GM19328 (cell line): ENCODE results near the gene ARPP21.

Source experiments
- ATAC-seq: cut with Tn5 transposase; IDR thresholded peaks from one replicate; pipeline ENCODE4 v1.9.1; 2021; ENCODE audit warnings: mild to moderate bottlenecking, moderate library complexity; ENCODE audit not compliant: unreplicated experiment

ARPP21 gene

DNA sequence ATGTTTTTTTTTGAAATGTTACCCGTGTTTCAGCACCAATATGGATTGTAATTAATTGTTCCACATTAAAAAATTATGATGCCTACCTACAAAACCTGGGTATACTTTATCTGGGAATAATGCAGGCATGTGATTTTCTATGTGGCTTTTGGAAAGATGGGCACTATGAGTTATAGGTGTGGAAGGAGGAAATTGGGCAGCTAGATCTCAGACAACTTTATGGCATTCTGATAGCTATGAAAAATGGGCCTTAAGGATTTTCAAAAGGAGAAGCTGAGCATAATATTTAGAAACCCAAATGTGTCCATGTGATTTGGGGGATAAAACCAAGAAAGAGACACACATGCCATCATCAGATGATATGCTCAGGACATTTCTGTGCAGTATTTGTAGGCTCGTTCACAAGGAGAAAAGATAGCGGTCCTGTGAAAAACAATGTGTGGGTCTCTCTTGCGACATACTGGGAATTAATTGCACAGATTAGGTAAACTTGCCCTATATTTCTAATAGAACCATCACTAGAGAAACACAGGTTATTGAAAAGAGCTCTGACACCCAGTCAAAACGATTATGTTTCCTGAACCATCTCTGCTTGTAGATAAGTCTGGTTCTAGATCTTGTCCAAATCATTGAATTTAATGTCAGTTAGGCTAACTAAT lies 35.3 kb downstream of the ARPP21 start:
- ATAC-seq: no peak

GRCh38 chr3:35675206-35675605 lies 35.9 kb downstream of the ARPP21 start:
- no peak for ATAC-seq

DNA sequence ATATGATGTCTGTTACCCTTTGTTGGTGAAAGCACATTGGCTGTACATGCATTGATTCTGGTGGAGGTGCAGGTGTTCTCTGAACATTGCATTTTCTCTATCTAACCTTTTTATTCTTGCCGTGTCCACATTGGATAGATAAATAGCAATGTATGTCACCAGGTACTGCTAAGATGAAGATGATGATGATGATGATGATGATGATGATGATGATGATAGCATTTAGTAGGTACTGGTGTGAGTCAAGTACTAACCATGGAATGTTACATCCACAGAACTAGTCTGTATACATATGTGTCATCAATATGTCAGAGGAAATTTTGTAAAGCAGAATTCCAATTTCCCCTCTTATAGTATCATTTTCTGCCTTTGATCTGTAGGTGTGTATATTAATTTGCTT lies 36.3 kb downstream of the ARPP21 start:
- no peak for ATAC-seq

DNA sequence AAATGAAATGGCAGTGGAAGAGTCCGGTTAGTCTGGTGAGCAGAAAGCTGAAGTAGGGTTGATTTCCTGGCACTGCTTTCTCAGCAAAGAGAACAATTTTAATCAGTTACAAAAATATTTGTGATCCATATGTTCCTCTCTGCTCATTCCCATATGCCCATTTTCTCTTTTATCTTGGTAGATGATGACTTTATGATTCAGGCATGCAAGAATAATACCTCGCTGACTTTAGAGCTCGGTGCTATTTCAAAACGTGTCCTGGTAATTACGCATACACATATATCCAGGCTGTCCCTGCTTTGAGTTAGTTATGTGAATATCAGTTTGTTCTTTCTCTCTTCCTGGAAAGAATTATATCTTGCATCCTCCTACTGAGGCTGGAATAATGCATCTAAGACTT lies 38.5 kb downstream of the ARPP21 start:
- ATAC-seq: no peak

DNA sequence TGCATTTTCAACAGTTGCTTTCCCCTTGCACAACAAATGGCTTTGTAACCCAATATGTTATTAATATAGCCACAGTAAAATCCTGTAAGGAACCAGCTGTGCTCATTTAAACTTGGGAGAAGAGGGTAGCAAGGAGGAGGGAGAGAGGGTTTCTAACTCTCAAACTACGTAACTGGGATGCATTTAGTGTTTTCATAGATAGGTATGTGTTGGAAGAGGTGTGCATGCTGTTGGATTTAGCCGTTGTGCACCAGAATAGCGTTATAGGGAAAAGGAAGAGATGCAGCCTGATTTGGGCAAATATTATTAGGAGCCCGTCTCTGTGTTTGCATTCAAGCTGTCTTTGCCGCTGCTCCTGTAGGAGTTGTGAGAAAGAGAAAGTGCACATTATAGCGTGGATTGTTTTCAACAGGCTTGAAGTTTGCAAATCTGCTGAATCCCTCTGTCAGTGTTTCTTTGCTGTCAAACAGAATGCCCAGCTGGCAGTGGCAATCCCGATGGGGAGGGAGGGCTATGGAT lies 39.4 kb downstream of the ARPP21 start:
- no peak for ATAC-seq

- ATAC-seq: no peak
Measured at GRCh38 chr3:35679409-35680080, 40.2 kb downstream of the ARPP21 start.

DNA sequence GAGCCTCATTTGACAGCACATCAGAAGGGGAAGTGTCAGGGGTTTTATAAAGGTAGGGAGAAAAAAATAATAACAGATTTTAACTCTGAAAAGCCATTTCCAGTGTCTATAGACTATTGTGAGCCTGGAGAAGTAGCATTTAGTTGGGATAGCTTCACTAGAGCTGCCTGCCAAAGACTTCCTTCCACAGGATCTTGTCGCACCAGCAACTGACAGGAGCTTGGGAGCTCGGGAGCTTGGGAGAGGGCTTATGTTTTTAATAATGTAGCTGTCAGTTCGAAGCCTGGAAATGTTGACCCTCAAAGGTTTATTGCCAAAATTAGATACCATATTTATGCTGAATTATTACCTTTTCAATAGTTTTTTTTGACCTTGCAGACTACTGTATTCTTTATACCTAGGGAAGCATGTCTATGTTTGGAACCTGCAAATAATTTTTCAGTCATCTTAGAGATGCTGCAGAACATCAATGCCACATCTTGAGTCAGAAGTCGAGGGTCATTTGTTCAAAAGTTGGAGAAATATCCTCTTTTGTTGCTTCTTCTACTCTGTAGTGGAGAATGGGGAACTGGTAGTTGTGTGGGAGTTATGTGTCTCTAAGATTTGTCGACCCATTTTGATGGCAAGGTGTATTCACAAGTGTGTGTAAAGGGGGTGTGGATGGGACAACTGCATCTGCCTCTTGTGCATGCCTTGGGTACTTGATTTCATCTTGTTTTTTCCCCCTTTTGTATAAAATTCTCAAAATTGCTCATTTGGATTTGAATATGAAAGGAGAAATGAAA lies 41.7 kb downstream of the ARPP21 start:
- no peak for ATAC-seq

- no peak for ATAC-seq
Measured at GRCh38 chr3:35685153-35685552, 45.8 kb downstream of the ARPP21 start.

GRCh38 chr3:35688826-35689225 lies 49.5 kb downstream of the ARPP21 start:
- no peak for ATAC-seq

DNA sequence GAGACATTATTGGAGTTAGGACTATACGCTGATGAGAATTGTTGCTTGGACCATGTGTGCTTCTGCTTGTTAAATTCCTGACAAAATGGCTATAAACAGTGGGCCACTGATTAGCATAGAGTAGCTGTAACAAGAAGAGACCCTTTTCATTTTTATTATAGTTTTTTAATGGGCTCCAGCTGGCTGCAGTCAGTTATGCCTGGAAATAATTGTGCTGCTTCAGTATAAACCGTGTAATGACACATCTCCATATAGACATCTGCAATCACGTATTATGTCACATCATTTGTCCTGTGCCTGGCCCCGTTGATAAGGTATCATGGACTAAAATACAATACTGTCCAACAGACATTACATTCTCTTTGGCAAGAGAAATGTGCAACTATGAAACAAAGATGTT lies 50.9 kb downstream of the ARPP21 start:
- ATAC-seq: no peak

DNA sequence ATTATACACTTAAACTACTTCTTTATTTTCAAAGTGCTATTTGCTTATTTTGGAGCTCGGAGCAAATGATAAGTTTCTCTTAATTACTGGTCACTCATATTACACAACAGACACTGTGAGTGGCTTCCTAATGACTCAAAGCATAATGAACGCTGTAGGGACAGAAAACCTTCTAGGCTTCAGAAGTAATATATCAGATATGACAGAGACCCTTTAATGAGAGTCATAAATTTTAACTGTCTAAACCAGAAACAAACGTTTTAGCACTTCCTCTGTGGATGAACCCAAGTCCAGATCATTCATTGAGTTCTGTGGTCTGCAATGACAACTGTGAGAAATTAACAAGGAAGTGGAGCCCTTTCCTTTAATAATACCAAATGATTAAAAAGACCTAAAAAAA lies 66.6 kb downstream of the ARPP21 start:
- no peak for ATAC-seq

- no peak for ATAC-seq
Measured at GRCh38 chr3:35707904-35708303, 68.6 kb downstream of the ARPP21 start.

GRCh38 chr3:35708394-35709271 lies 69.3 kb downstream of the ARPP21 start:
- ATAC-seq: no peak

DNA sequence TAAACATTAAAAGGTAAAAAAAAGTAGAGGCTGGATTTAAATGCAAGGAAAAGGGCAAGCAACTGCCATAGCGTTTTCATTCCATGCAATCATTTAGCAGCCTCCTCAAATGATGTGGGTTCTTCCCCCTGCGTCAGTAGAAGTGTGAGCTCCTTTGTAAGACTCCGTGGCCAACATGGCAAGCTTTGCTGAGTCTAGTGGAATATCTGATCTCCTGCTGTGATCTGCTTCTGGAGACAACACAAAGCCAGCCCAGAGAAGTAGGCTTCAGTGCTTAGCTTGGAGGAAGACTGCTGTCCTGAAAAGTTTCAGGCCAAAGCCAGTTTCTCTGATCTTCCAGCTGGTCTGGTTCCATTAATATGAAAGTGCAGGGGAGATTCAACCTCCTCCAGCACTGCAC lies 70.4 kb downstream of the ARPP21 start:
- ATAC-seq: no peak

DNA sequence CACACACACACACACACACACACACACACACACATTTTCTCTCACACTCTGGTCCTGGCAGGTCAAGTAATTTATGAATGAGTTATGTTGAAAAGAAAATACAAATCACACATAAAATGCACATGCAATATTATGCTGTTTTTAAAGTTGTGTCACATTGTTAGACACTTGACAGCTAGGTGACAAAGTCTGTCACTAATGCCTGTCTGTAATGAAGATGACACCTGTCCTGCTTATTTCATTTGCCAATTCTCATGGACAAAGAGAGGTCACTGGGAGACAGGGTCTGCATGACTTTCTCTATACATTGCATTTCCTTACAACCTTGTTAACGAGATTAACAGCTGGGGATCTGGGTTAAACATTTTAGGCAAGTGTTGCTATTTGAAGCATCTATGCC lies 71.2 kb downstream of the ARPP21 start:
- ATAC-seq: no peak

- no peak for ATAC-seq
Measured at GRCh38 chr3:35718921-35719320, 79.6 kb downstream of the ARPP21 start.

DNA sequence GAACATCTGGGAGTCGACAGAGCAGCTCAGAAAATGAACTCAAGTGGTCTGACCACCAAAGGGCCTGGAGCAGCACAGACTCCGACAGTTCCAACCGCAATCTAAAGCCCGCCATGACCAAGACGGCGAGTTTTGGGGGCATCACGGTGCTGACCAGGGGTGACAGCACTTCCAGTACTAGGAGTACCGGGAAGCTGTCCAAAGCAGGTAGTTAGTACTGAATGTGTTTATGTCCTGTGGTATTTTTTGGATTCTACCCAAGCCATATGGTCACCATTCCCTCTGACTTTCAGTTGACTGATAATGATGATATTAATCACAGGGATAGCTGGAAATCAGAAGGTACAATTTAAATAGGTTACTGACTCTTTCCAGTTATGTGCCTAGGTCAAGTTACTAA lies 82.3 kb downstream of the ARPP21 start:
- ATAC-seq: no peak

GRCh38 chr3:35722902-35723301 lies 83.6 kb downstream of the ARPP21 start:
- no peak for ATAC-seq

GRCh38 chr3:35723480-35724097 lies 84.3 kb downstream of the ARPP21 start:
- ATAC-seq: no peak

DNA sequence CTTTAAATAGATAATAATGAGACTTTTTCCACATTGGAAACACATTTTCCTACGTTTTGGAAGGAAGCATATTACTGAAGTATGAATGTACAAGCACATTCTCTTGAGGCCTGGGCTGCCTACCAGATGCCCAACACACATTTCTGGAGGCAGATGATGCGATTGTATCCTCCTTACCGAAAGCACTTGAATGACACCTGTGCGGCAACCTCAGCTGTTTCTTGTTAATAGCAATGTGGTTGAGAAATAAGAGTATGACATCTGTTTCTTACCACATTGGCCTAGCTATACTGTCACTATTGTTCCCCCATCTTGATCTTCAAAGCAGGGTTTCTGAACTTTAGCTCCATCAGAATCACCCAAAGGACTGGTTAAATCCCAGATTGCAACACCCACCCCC lies 84.8 kb downstream of the ARPP21 start:
- no peak for ATAC-seq
